H1 (cell line): ENCODE data around the gene IKBIP. TPM values are rescaled to one million over a fixed set of nuclear protein-coding genes. Genes with fewer than 3 reads are reported as not detected.

ENCODE experiments used
- CTCF ChIA-PET: fragments of 300-600 bp; sonication (Branson Sonifier 250); formaldehyde crosslinking; loops from one replicate; lab custom pipeline; 2021; ENCODE audit not compliant: partially characterized antibody; lab: Charles Lee
- POLR2A ChIA-PET: fragments of 300-600 bp; sonication (Branson Sonifier 250); formaldehyde crosslinking; loops from one replicate; lab custom pipeline; 2021; ENCODE audit warnings: inconsistent platforms; ENCODE audit not compliant: partially characterized antibody; lab: Charles Lee
- DNase-seq, 2 experiments: peaks; one replicate each; pipeline versions ENCODE4 v3.0.0 to v3.0.0-alpha.2; 2010 to 2022; ENCODE audit warnings: low spot score in 2 of 2, low read depth in 1 of 2, mixed read lengths in 1 of 2
- FAIRE-seq: peaks from 2 replicates; lab custom pipeline; 2011; peaks lifted over from hg19 to GRCh38; lab: Jason Lieb, UNC
- H2AFZ ChIP-seq: 2 replicates; pipeline ENCODE4 v1.8.1; 2012; ENCODE audit warnings: low read length, inconsistent platforms
- H2AK5ac ChIP-seq: 2 replicates; pipeline ENCODE4 v1.6.1; 2013; ENCODE audit warnings: low read depth, low read length
- H2BK120ac ChIP-seq: replicated peaks from 2 replicates; pipeline ENCODE3; 2013; ENCODE audit warnings: low read depth, low read length, inconsistent platforms
- H2BK12ac ChIP-seq: 2 replicates; pipeline ENCODE4 v1.6.1; 2013; ENCODE audit warnings: low read depth, low read length
- H2BK15ac ChIP-seq: 2 replicates; pipeline ENCODE4 v1.6.1; 2013; ENCODE audit warnings: low read length
- H2BK20ac ChIP-seq: 2 replicates; pipeline ENCODE4 v1.6.1; 2013; ENCODE audit warnings: low read length
- H2BK5ac ChIP-seq: 2 replicates; pipeline ENCODE4 v1.6.1; 2013; ENCODE audit warnings: low read depth, low read length
- H3K14ac ChIP-seq: 2 replicates; pipeline ENCODE4 v1.6.1; 2013; ENCODE audit warnings: inconsistent platforms; ENCODE audit not compliant: insufficient read length
- H3K18ac ChIP-seq: 2 replicates; pipeline ENCODE4 v1.6.1; 2013; ENCODE audit warnings: low read length; ENCODE audit errors: extremely low read depth
- H3K23ac ChIP-seq: 2 replicates; pipeline ENCODE4 v1.6.1; 2013; ENCODE audit warnings: inconsistent platforms; ENCODE audit not compliant: insufficient read length
- H3K23me2 ChIP-seq: 2 replicates; pipeline ENCODE4 v1.6.1; 2013; ENCODE audit warnings: low read depth, low read length
- H3K27ac ChIP-seq: 2 replicates; pipeline ENCODE4 v1.6.1; 2011; ENCODE audit warnings: low read depth, low read length, inconsistent platforms
- H3K27me3 ChIP-seq, 4 experiments: replicated peaks in 1 of 4; 1 replicate in 1 of 4; 2 replicates in 3 of 4; pipeline versions ENCODE4 v1.6.1 to v1.8.1; 2011 to 2013; ENCODE audit warnings: low read length in 3 of 4, mild to moderate bottlenecking in 3 of 4, inconsistent platforms in 2 of 4, mixed read lengths in 2 of 4, moderate library complexity in 1 of 4; ENCODE audit not compliant: control insufficient read depth in 3 of 4, insufficient read depth in 3 of 4; ENCODE audit errors: extremely low read depth in 1 of 4
- H3K36me3 ChIP-seq, 4 experiments: 2 replicates each; pipeline versions ENCODE4 v1.6.1 to v1.8.1; 2011 to 2013; ENCODE audit warnings: mild to moderate bottlenecking in 4 of 4, low read length in 3 of 4, moderate library complexity in 2 of 4, control low read depth in 1 of 4, inconsistent platforms in 1 of 4; ENCODE audit not compliant: insufficient read depth in 4 of 4, control insufficient read depth in 2 of 4
- H3K4ac ChIP-seq: replicated peaks from 2 replicates; pipeline ENCODE3; 2013; ENCODE audit warnings: low read length, low read depth, mixed read lengths, inconsistent platforms; ENCODE audit not compliant: insufficient read length
- H3K4me1 ChIP-seq, 4 experiments: replicated peaks in 1 of 4; 1 replicate in 1 of 4; 2 replicates in 3 of 4; pipeline versions ENCODE4 v1.6.1 to v1.8.1; 2011 to 2013; ENCODE audit warnings: low read length in 3 of 4, inconsistent platforms in 2 of 4, mixed read lengths in 1 of 4; ENCODE audit not compliant: insufficient read depth in 4 of 4, control insufficient read depth in 3 of 4
- H3K4me2 ChIP-seq, 2 experiments: 2 replicates each; pipeline versions ENCODE4 v1.6.1 to v1.8.1; 2011 to 2013; ENCODE audit warnings: low read depth in 2 of 2, low read length in 2 of 2, control low read depth in 1 of 2, inconsistent platforms in 1 of 2, mild to moderate bottlenecking in 1 of 2; ENCODE audit not compliant: insufficient read depth in 1 of 2
- H3K4me3 ChIP-seq, 4 experiments: fragments of 200-600, 300-600 bp in 1 of 4; sonication (generic), shearing (Covaris generic), sonication (Bioruptor Twin) in 1 of 4; 2 replicates each; pipeline versions ENCODE4 v1.5.1 to v1.8.1; 2011 to 2016; ENCODE audit warnings: low read length in 4 of 4, low read depth in 3 of 4, control low read depth in 2 of 4, inconsistent platforms in 2 of 4, mild to moderate bottlenecking in 2 of 4, mixed read lengths in 1 of 4, moderate library complexity in 1 of 4; ENCODE audit not compliant: insufficient read depth in 2 of 4; ENCODE audit errors: extremely low read depth in 1 of 4
- H3K56ac ChIP-seq: replicated peaks from 2 replicates; pipeline ENCODE3; 2013; ENCODE audit warnings: low read depth, mild to moderate bottlenecking, mixed read lengths, low read length, inconsistent platforms; ENCODE audit not compliant: insufficient read length
- H3K79me1 ChIP-seq: 2 replicates; pipeline ENCODE4 v1.6.1; 2013; ENCODE audit warnings: low read depth, low read length, control low read depth
- H3K79me2 ChIP-seq, 2 experiments: 2 replicates each; pipeline versions ENCODE4 v1.6.1 to v1.8.1; 2012 to 2013; ENCODE audit warnings: low read length in 2 of 2, mild to moderate bottlenecking in 2 of 2, inconsistent platforms in 1 of 2; ENCODE audit not compliant: insufficient read depth in 2 of 2, control insufficient read depth in 1 of 2
- H3K9ac ChIP-seq, 4 experiments: replicated peaks in 1 of 4; 1 replicate in 1 of 4; 2 replicates in 3 of 4; pipeline versions ENCODE4 v1.6.1 to v1.8.1; 2011 to 2013; ENCODE audit warnings: low read depth in 3 of 4, low read length in 3 of 4, control low read depth in 2 of 4, mild to moderate bottlenecking in 2 of 4, moderate library complexity in 2 of 4, inconsistent platforms in 1 of 4; ENCODE audit errors: extremely low read depth in 1 of 4
- H3K9me3 ChIP-seq, 2 experiments: 2 replicates each; pipeline versions ENCODE4 v1.6.1 to v1.8.1; 2012 to 2013; ENCODE audit warnings: mild to moderate bottlenecking in 2 of 2, moderate library complexity in 2 of 2, control low read depth in 1 of 2, inconsistent platforms in 1 of 2, low read depth in 1 of 2, low read length in 1 of 2, mixed read lengths in 1 of 2; ENCODE audit not compliant: insufficient read depth in 2 of 2
- H4K20me1 ChIP-seq, 2 experiments: replicated peaks in 1 of 2; 2 replicates each; pipeline versions ENCODE3 to v1.8.1; 2011 to 2013; ENCODE audit warnings: inconsistent platforms in 2 of 2, low read length in 2 of 2, mild to moderate bottlenecking in 1 of 2; ENCODE audit not compliant: insufficient read depth in 2 of 2, control insufficient read depth in 1 of 2
- H4K5ac ChIP-seq: 2 replicates; pipeline ENCODE4 v1.6.1; 2013; ENCODE audit warnings: low read length, low read depth, mixed read lengths, inconsistent platforms; ENCODE audit not compliant: insufficient read length
- H4K8ac ChIP-seq: 2 replicates; pipeline ENCODE4 v1.8.0; 2013; ENCODE audit warnings: mild to moderate bottlenecking, moderate library complexity, low read length, inconsistent platforms; ENCODE audit not compliant: insufficient read depth; ENCODE audit errors: extremely low read depth
- H4K91ac ChIP-seq: replicated peaks from 2 replicates; pipeline ENCODE3; 2013; ENCODE audit warnings: low read length, mixed read lengths, inconsistent platforms; ENCODE audit not compliant: insufficient read length
- ATF2 ChIP-seq: IDR thresholded peaks from 2 replicates; pipeline ENCODE4 v1.6.1; 2012; ENCODE audit warnings: low read length, inconsistent platforms
- ATF3 ChIP-seq: IDR thresholded peaks from 2 replicates; pipeline ENCODE4 v1.6.1; 2011; ENCODE audit warnings: low read depth, mild to moderate bottlenecking, low read length; ENCODE audit not compliant: insufficient read depth
- CREB1 ChIP-seq: IDR thresholded peaks from 2 replicates; pipeline ENCODE4 v1.6.1; 2012; ENCODE audit warnings: inconsistent platforms
- EZH2 ChIP-seq: fragments of 200-600 bp; sonication (generic); IDR thresholded peaks from 2 replicates; pipeline ENCODE4 v1.7.1; 2012; ENCODE audit warnings: low read depth, mild to moderate bottlenecking, moderate library complexity, low read length, inconsistent platforms; ENCODE audit not compliant: severe bottlenecking
- FOSL1 ChIP-seq: IDR thresholded peaks from 2 replicates; pipeline ENCODE4 v1.6.1; 2011; ENCODE audit warnings: mild to moderate bottlenecking, low read depth, low read length, moderate library complexity; ENCODE audit not compliant: insufficient read depth
- JUND ChIP-seq: IDR thresholded peaks from 2 replicates; pipeline ENCODE4 v1.6.1; 2011; ENCODE audit warnings: mild to moderate bottlenecking, improper control_type of control experiment, low read length
- KDM5A ChIP-seq: fragments of 200-600 bp; IDR thresholded peaks from 2 replicates; pipeline ENCODE4 v1.7.1; 2012; ENCODE audit warnings: mild to moderate bottlenecking, low read length, inconsistent platforms, mixed read lengths
- MAX ChIP-seq: IDR thresholded peaks from 2 replicates; pipeline ENCODE4 v1.6.1; 2012; ENCODE audit warnings: inconsistent platforms
- NRF1 ChIP-seq: IDR thresholded peaks from 2 replicates; pipeline ENCODE4 v1.6.1; 2011; ENCODE audit warnings: mild to moderate bottlenecking, low read depth, low read length, improper control_type of control experiment
- POU5F1 ChIP-seq: IDR thresholded peaks from 2 replicates; pipeline ENCODE4 v1.6.1; 2011; ENCODE audit warnings: low read depth, mild to moderate bottlenecking, low read length, moderate library complexity
- SIRT6 ChIP-seq: IDR thresholded peaks from one replicate; pipeline ENCODE4 v1.7.1; 2012; ENCODE audit warnings: low read length, inconsistent platforms
- SP2 ChIP-seq: IDR thresholded peaks from 2 replicates; pipeline ENCODE4 v1.6.1; 2012; ENCODE audit warnings: mild to moderate bottlenecking, low read length, inconsistent platforms
- TAF1 ChIP-seq: IDR thresholded peaks from 2 replicates; pipeline ENCODE4 v1.6.1; 2011; ENCODE audit warnings: mild to moderate bottlenecking, low read depth, low read length
- WGBS, 2 experiments: shearing (Covaris generic) in 1 of 2; methylation state at CpG; one replicate each; pipeline versions ENCODE4 v1.1.6 to v1.1.7; 2013 to 2015; ENCODE audit warnings: low lambda C conversion rate in 2 of 2, mixed read lengths in 2 of 2, inconsistent platforms in 1 of 2, low coverage in 1 of 2, missing lambda C conversion rate in 1 of 2; ENCODE audit not compliant: insufficient replicate concordance in 2 of 2, insufficient coverage in 1 of 2, insufficient read length in 1 of 2; ENCODE audit errors: extremely low coverage in 1 of 2, missing lambda C conversion rate in 1 of 2; 5-methylcytosine and 5-hydroxymethylcytosine counted together
- polyA plus RNA-seq, 7 experiments: library from polyadenylated mRNA; depleted of rRNA in 3 of 7; stranded (reverse) in 5 of 7; unstranded in 2 of 7; fragments of >200 nt in 5 of 7; fragments of 200-250 nt in 2 of 7; gene quantifications; 1 replicate in 5 of 7; 2 replicates in 1 of 7; 4 replicates in 1 of 7; pipeline versions ENCODE4 v1.2.1 to v1.2.3, GENCODE V29; 2011 to 2013; ENCODE audit warnings: missing spikeins in 2 of 7, mixed read lengths in 2 of 7
- total RNA-seq: library from RNA; stranded (reverse); fragmentation: NEBNext Ultra II Directional; extraction: Animal tissue kit (Norgen Biotek cat#: 25700); gene quantifications from 2 replicates; pipeline ENCODE4 v1.2.1, GENCODE V29; 2021

Gene IKBIP
- total and polyA plus RNA-seq, 2 of the 8 experiments (the other 6 are each of a cell fraction or from before 2014, with no cell fraction given): 2.7 to 12.4 TPM

GRCh38 chr12:98582093-98582492 lies 62.5 kb downstream of the IKBIP start:
- Histone ChIP-seq H3K23me2 (no peaks in the 10 kb centered on the region; the same call in 1 of the 2 replicates), H3K18ac (no peak overlapping the region), H3K4me3 (no peak overlapping the region), H3K4ac (no peak overlapping the region), H3K9ac (no peak overlapping the region), H2AK5ac (no peak overlapping the region), H3K23ac (no peak overlapping the region), H4K20me1 (no peaks in the 10 kb centered on the region), H4K8ac (no peak overlapping the region), H3K4me1 (no peaks in the 10 kb centered on the region), H2BK12ac (no peak overlapping the region), H3K4me2 (no peak overlapping the region), H2AFZ (no peak overlapping the region), H2BK5ac (no peak overlapping the region), H2BK15ac (no peak overlapping the region), H3K36me3 (no peaks in the 10 kb centered on the region), H3K56ac (no peak overlapping the region), H3K27me3 (no peaks in the 10 kb centered on the region), H2BK120ac (no peak overlapping the region), H3K79me1 (no peaks in the 10 kb centered on the region), H3K79me2 (no peaks in the 10 kb centered on the region), H3K27ac (no peak overlapping the region), H3K14ac (no peak overlapping the region), H2BK20ac (no peak overlapping the region), H4K91ac (no peak overlapping the region), H3K9me3 (no peaks in the 10 kb centered on the region), H4K5ac (no peak overlapping the region)
- WGBS, 2 experiments: 94% methylated on average over 6 of the region's 6 CpGs; no CpG with 5 or more reads in 1 of the 2 experiments
- FAIRE-seq (no peak), DNase-seq (no peak)
- ChIA-PET CTCF (interaction anchor here (1.1 to 1.3 kb wide), 2 partner anchors 9 to 10 kb away, joined by 3 to 4 read pairs; no protein-coding TSS in a partner anchor), POLR2A (no interaction called here)
- no peak for TF ChIP-seq FOSL1
- no peak for TF ChIP-seq JUND
- TF ChIP-seq ATF3: no peak
- TF ChIP-seq ATF2: no peak
- TF ChIP-seq NRF1: no peak
- no peak for TF ChIP-seq EZH2
- no peak for TF ChIP-seq CREB1
- TF ChIP-seq SP2: no peak
- TF ChIP-seq MAX: no peak
- no peak for TF ChIP-seq SIRT6
- no peak for TF ChIP-seq TAF1
- no peak for TF ChIP-seq POU5F1
- TF ChIP-seq KDM5A: no peak
